Peyer's patch (tissue), 4 donors: ENCODE data around the gene IPO11. TPM values are rescaled to one million over a fixed set of nuclear protein-coding genes. Genes with fewer than 3 reads are reported as not detected.

Source experiments
- DNase-seq, 3 donors: peaks; one replicate each; pipeline ENCODE4 v3.0.0-alpha.2; 2017 to 2019
- H3K27ac ChIP-seq, 4 donors: fragments of 200-600 bp; sonication (generic); one replicate each; pipeline ENCODE4 v1.5.1; 2016 to 2019
- H3K27me3 ChIP-seq, 2 donors: fragments of 200-600 bp; sonication (generic); one replicate each; pipeline ENCODE4 v1.5.1; 2019
- H3K36me3 ChIP-seq, 3 donors: fragments of 200-600 bp; sonication (generic); one replicate each; pipeline ENCODE4 v1.5.1; 2016 to 2019
- H3K4me1 ChIP-seq, 4 donors: fragments of 200-600 bp; sonication (generic); one replicate each; pipeline ENCODE4 v1.5.1; 2016 to 2019
- H3K4me3 ChIP-seq, 4 donors: fragments of 200-600 bp; sonication (generic); 1 replicate in 3 of 4; 2 replicates in 1 of 4; pipeline ENCODE4 v1.5.1; 2016 to 2019; ENCODE audit warnings: mild to moderate bottlenecking in 1 of 4
- H3K9me3 ChIP-seq, 4 donors: fragments of 200-600 bp; sonication (generic); one replicate each; pipeline ENCODE4 v1.5.1; 2016 to 2019; ENCODE audit warnings: mild to moderate bottlenecking in 1 of 4
- CTCF ChIP-seq, 6 experiments: fragments of 450-650 bp in 4 of 6; fragments of 200-600 bp in 2 of 6; sonication (generic) in 1 of 6; IDR thresholded peaks; one replicate each; pipeline ENCODE4 v1.5.1; 2017 to 2019; ENCODE audit warnings: antibody characterized with exemption in 6 of 6, mild to moderate bottlenecking in 3 of 6, moderate library complexity in 1 of 6
- POLR2A ChIP-seq, 2 donors: fragments of 450-650 bp; IDR thresholded peaks; one replicate each; pipeline ENCODE4 v1.5.1; 2017; ENCODE audit warnings: antibody characterized with exemption in 2 of 2, mild to moderate bottlenecking in 2 of 2, moderate library complexity in 2 of 2
- total RNA-seq, 4 donors: library from RNA; depleted of rRNA; stranded (reverse); fragments of >200 nt; gene quantifications; one replicate each; pipeline ENCODE4 v1.1.0, GENCODE V29; 2016

Gene IPO11
- total RNA-seq, 4 donors from 2014 or later, result 5.6 to 27.2 (median 13.1) TPM

GRCh38 chr5:62603934-62604333 is 191.4 kb downstream of the IPO11 start:
- Histone ChIP-seq H3K4me1 (no peaks in the 10 kb centered on the region), H3K27me3 (no peaks in the 10 kb centered on the region), H3K36me3 (no peaks in the 10 kb centered on the region), H3K27ac (no peak overlapping the region), H3K4me3 (no peak overlapping the region), H3K9me3 (no peaks in the 10 kb centered on the region)
- DNase-seq, result no peak
- TF ChIP-seq CTCF (IDR thresholded peaks at IDR 0.05) (no peak), POLR2A (IDR thresholded peaks at IDR 0.05) (no peak)

GRCh38 chr5:62605638-62606037 is 193.1 kb downstream of the IPO11 start:
- DNase-seq, result no peak
- no peaks in the 10 kb centered on the region for H3K36me3 ChIP-seq

GRCh38 chr5:62606878-62607277 is 194.3 kb downstream of the IPO11 start:
- DNase-seq, result no peak
- no peaks in the 10 kb centered on the region for H3K27me3 ChIP-seq
- no peak overlapping the region for H3K27ac ChIP-seq
- no peaks in the 10 kb centered on the region for H3K4me1 ChIP-seq
- TF ChIP-seq CTCF (IDR thresholded peaks at IDR 0.05) (no peak), POLR2A (IDR thresholded peaks at IDR 0.05) (no peak)
- H3K4me3 ChIP-seq, result no peak overlapping the region
- H3K9me3 ChIP-seq, result no peaks in the 10 kb centered on the region
- no peaks in the 10 kb centered on the region for H3K36me3 ChIP-seq

More at GRCh38 chr5:62605638-62606037, 193.1 kb downstream of the IPO11 start:
- no peaks in the 10 kb centered on the region for H3K4me1 ChIP-seq
- H3K9me3 ChIP-seq, result no peaks in the 10 kb centered on the region
- H3K27ac ChIP-seq, result no peak overlapping the region
- H3K27me3 ChIP-seq, result no peaks in the 10 kb centered on the region
- TF ChIP-seq POLR2A (IDR thresholded peaks at IDR 0.05) (no peak), CTCF (IDR thresholded peaks at IDR 0.05) (no peak)
- no peak overlapping the region for H3K4me3 ChIP-seq

DNA sequence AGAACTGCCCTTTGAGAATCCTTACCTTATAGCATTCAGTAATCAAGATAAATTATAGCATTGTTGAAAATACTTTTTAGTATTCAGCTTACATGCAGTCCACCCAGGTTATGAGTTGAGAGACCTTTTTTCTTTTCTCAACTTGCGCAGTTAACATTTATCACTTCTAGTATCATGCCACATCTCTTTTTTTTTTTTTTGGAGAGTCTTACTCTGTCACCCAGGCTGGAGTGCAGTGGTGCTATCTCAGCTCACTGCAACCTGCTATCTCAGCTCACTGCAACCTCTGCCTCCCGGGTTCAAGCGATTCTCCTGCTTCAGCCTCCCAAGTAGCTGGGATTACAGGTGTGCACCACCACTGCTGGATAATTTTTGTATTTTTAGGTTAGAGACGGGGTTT is 195.1 kb downstream of the IPO11 start:
- no peaks in the 10 kb centered on the region for H3K36me3 ChIP-seq
- H3K9me3 ChIP-seq, result no peaks in the 10 kb centered on the region
- no peak for TF ChIP-seq POLR2A (IDR thresholded peaks at IDR 0.05)
- TF ChIP-seq CTCF (IDR thresholded peaks at IDR 0.05), result no peak
- DNase-seq, result no peak
- H3K27ac ChIP-seq, result no peak overlapping the region
- no peak overlapping the region for H3K4me3 ChIP-seq
- no peaks in the 10 kb centered on the region for H3K27me3 ChIP-seq
- H3K4me1 ChIP-seq, result no peaks in the 10 kb centered on the region

GRCh38 chr5:62608529-62609511 is 196.3 kb downstream of the IPO11 start:
- DNase-seq, result no peak
- Histone ChIP-seq H3K4me3 (no peak overlapping the region), H3K27ac (no peak overlapping the region), H3K4me1 (no peaks in the 10 kb centered on the region), H3K9me3 (no peaks in the 10 kb centered on the region), H3K27me3 (no peaks in the 10 kb centered on the region), H3K36me3 (no peaks in the 10 kb centered on the region)
- TF ChIP-seq CTCF (IDR thresholded peaks at IDR 0.05), result no peak
- no peak for TF ChIP-seq POLR2A (IDR thresholded peaks at IDR 0.05)
